BJ (cell line): ENCODE measurements around the gene MFAP4. TPM values are rescaled to one million over a fixed set of nuclear protein-coding genes. Genes with fewer than 3 reads are reported as not detected.

Source experiments
- CTCF ChIA-PET: fragments of 350-600 bp; formaldehyde crosslinking; extraction: SDS; loops from one replicate; lab custom pipeline; 2021; ENCODE audit warnings: antibody characterized with exemption, inconsistent platforms; lab: Yijun Ruan, JAX
- POLR2A ChIA-PET: fragments of 300-600 bp; sonication (Branson Sonifier 250); formaldehyde crosslinking; extraction: SDS; loops from one replicate; lab custom pipeline; 2021; ENCODE audit warnings: antibody characterized with exemption; lab: Charles Lee
- DNase-seq: peaks from one replicate; pipeline ENCODE4 v3.0.0-alpha.2; 2011; ENCODE audit warnings: low read depth
- H3K27me3 ChIP-seq: 2 replicates; pipeline ENCODE4 v1.6.0; 2011; ENCODE audit warnings: low read length; ENCODE audit not compliant: control insufficient read depth, insufficient read depth
- H3K36me3 ChIP-seq: 2 replicates; pipeline ENCODE4 v1.5.1; 2011; ENCODE audit warnings: low read length; ENCODE audit not compliant: control insufficient read depth, insufficient read depth
- H3K4me3 ChIP-seq: 2 replicates; pipeline ENCODE4 v1.5.1; 2011; ENCODE audit warnings: low read depth, mild to moderate bottlenecking, control low read depth, low read length
- polyA plus RNA-seq: library from polyadenylated mRNA; depleted of rRNA; stranded (reverse); fragments of >200 nt; gene quantifications from 2 replicates; pipeline ENCODE4 v1.2.3, GENCODE V29; 2011
- TF ChIP-seq, protein P1 (sequence below): IDR thresholded peaks from 2 replicates; pipeline ENCODE4 v1.5.1; 2011; ENCODE audit warnings: low read depth, mild to moderate bottlenecking, control low read depth, inconsistent platforms, low read length, moderate library complexity; ENCODE audit not compliant: insufficient read depth

The MFAP4 gene
- polyA plus RNA-seq, 1 experiment = 86.8 TPM

DNA sequence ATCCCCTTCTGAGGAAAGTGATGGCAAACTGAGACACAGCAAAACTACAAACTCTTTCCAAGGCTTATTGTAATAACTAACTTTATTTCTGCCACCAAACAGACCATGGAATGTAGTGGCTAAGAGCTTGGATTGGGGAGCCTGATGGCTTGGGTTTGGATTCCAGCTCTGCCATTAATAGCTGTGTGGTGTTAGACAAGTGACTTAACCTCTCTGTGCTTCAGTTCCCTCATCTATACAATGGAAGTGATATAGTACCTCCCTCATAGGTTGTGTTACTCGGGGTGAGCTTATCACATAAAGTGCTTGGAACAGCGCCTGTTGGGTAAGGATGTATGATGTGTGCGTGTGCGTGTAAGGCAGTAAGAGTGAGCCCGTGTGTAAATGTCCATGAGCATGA lies 18.1 kb upstream of the MFAP4 start:
- H3K4me3 ChIP-seq = no peak overlapping the region
- no peak for DNase-seq
- TF ChIP-seq, protein P1, sequence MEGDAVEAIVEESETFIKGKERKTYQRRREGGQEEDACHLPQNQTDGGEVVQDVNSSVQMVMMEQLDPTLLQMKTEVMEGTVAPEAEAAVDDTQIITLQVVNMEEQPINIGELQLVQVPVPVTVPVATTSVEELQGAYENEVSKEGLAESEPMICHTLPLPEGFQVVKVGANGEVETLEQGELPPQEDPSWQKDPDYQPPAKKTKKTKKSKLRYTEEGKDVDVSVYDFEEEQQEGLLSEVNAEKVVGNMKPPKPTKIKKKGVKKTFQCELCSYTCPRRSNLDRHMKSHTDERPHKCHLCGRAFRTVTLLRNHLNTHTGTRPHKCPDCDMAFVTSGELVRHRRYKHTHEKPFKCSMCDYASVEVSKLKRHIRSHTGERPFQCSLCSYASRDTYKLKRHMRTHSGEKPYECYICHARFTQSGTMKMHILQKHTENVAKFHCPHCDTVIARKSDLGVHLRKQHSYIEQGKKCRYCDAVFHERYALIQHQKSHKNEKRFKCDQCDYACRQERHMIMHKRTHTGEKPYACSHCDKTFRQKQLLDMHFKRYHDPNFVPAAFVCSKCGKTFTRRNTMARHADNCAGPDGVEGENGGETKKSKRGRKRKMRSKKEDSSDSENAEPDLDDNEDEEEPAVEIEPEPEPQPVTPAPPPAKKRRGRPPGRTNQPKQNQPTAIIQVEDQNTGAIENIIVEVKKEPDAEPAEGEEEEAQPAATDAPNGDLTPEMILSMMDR = no peak
- no peaks in the 10 kb centered on the region for H3K36me3 ChIP-seq
- H3K27me3 ChIP-seq = no peaks in the 10 kb centered on the region
- ChIA-PET CTCF (interaction anchor here (1.3 kb wide), 1 partner anchor 42 kb away, joined by 4 read pairs; no protein-coding TSS in a partner anchor), POLR2A (no interaction called here)

DNA sequence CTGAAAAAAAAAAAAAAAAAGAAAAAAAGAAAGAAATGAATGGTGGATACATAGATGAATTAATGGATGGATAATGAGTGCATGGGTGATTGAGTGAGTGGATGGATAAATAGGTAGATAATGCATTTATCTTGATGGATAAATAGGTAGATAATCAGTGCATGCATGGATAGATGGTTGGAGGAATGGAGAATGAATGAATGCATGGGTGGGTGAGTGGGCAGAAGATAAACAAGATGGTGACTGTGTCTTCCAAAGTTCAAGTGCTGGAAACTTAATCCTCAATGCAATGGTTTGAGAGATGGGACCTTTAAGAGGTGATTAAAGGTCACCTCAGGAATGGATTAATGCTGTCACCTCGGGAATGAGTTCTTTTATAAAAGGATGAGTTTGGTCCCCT lies 17.3 kb upstream of the MFAP4 start:
- H3K36me3 ChIP-seq = no peaks in the 10 kb centered on the region
- H3K4me3 ChIP-seq = no peak overlapping the region
- ChIA-PET POLR2A (no interaction called here), CTCF (no interaction called here)
- TF ChIP-seq, protein P1 = no peak
- H3K27me3 ChIP-seq = no peaks in the 10 kb centered on the region
- DNase-seq = no peak

DNA sequence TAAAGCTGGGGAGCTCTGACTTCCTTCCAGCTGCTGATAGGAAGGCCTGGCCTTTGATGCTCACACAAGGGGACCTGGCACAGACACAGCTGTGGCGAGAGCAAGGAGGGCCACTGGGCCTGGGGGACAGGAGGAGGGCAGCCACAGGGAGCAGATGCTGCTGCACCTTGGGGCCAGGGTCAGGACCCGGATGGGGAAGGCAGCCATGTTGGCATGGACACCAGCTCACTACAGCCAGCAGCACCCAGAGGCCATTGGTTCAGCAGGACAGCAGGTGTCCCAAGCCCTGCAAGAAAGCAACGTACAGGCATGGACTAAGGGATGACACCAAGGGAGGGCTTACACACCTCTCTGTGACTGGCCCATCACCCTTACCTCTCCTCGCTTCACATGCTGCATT lies 16.0 kb upstream of the MFAP4 start:
- no peak overlapping the region for H3K4me3 ChIP-seq
- CTCF ChIA-PET = interaction anchor here (1.6 kb wide), 1 partner anchor 40 kb away, joined by 6 read pairs; the partner anchor contains the start of gene B9D1
- TF ChIP-seq, protein P1 = no peak
- no peaks in the 10 kb centered on the region for H3K36me3 ChIP-seq
- POLR2A ChIA-PET = no interaction called here
- no peak for DNase-seq
- no peaks in the 10 kb centered on the region for H3K27me3 ChIP-seq

DNA sequence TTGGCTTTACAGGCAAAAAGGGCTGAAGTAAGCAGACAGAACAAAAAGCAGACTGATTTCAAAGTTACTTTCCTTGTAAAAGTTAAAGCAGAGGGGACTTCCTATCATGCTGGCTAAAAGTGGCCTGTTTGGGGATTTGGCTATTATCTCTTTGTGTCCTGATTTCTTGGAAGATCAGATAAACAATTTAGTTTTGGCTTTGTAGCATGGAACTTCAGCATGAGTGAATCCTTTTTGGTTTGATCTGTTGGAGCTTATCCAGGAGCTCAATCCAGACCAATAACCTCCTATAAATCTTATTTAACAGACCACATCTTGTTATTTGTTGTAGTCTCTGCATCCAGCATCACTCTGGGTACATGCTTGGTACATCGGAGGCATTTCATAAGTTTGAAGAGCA lies 15.2 kb upstream of the MFAP4 start:
- CTCF ChIA-PET = interaction anchor here (1.6 to 2.2 kb wide), 2 partner anchors 10 to 39 kb away, joined by 6 to 9 read pairs; partner anchors contain the start of gene B9D1

DNA sequence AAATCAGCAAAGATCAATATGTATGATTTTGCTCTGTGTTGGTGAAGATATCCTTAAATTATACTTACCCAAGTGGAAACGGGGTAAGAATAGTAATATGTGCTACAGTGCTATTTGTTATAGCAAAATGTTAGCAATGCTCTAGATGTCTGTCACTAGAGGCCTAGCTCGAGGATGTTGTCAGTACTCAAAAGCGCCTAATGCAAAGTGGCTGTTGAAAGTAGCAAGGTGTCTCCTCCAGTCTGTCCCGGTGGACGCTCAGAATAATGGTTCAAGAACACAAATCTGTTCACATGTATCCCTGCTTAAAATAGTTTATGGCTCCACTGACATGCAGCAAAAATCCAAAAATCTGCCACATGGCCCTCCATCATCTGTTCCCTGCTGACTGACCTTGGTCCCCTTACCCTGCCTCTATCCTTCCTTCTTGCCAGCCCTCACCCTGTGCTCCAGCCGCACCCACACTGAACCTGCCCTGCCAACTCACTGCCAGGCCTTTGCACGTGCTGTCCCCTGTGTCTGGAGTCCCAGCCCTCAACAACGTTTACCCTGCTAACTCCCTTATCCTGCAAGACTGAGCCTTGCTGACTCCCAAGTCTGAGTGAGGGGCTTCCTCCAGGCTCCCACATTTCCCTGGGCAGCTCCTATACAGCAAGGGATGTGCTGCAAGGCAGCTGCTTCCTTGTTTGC lies 14.5 kb upstream of the MFAP4 start:
- Histone ChIP-seq H3K36me3 (no peaks in the 10 kb centered on the region), H3K27me3 (no peaks in the 10 kb centered on the region), H3K4me3 (no peak overlapping the region)
- no peak for DNase-seq
- POLR2A ChIA-PET = no interaction called here
- TF ChIP-seq, protein P1 = no peak
- CTCF ChIA-PET = interaction anchor here (1.6 to 2.2 kb wide), 2 partner anchors 9 to 38 kb away, joined by 6 to 9 read pairs; partner anchors contain the start of gene B9D1

More for the DNA sequence above, 15.2 kb upstream of the MFAP4 start:
- no peak for DNase-seq
- no peaks in the 10 kb centered on the region for H3K27me3 ChIP-seq
- POLR2A ChIA-PET = no interaction called here
- no peak overlapping the region for H3K4me3 ChIP-seq
- no peaks in the 10 kb centered on the region for H3K36me3 ChIP-seq
- TF ChIP-seq, protein P1 = no peak
